HCT116 (cell line): ENCODE measurements around the gene TRPC4. TPM values are rescaled to one million over a fixed set of nuclear protein-coding genes. Genes with fewer than 3 reads are reported as not detected.

Source experiments
- ATAC-seq: fragments of 200-7000 bp; cut with Tn5 transposase; 2 replicates; pipeline ENCODE4 v1.9.1; 2020; ENCODE audit warnings: mild to moderate bottlenecking, moderate library complexity
- BruUV-seq: library from RNA; stranded (reverse); fragments of 400-500 nt; replicated peaks from 2 replicates; lab custom pipeline; 2021; lab: Mats Ljungman, UMichigan
- CTCF ChIA-PET: fragments of 300-600 bp; sonication (Branson Sonifier 250); formaldehyde crosslinking; loops from one replicate; lab custom pipeline; 2021; ENCODE audit warnings: antibody characterized with exemption; lab: Charles Lee
- POLR2A ChIA-PET: fragments of 300-600, 350-600 bp; sonication (Branson Sonifier 250); formaldehyde crosslinking; loops from one replicate; lab custom pipeline; 2021; ENCODE audit warnings: antibody characterized with exemption; lab: Charles Lee
- RAD21 ChIA-PET, 2 experiments: fragments of 300-600 bp; sonication (Branson Sonifier 250); formaldehyde crosslinking; loops; one replicate each; lab custom pipeline; 2023; ENCODE audit warnings: low total read pairs in 2 of 2; ENCODE audit not compliant: uncharacterized antibody in 2 of 2, unreplicated experiment in 2 of 2, low non-redundant PET in 1 of 2; lab: Charles Lee
- DNase-seq: peaks from one replicate; pipeline ENCODE4 v3.0.0-alpha.2; 2010; ENCODE audit warnings: low read depth, low spot score
- H2AFZ ChIP-seq: fragments of 200-600 bp; shearing (Covaris generic), sonication (generic); 2 replicates; pipeline ENCODE4 v1.6.1; 2017; ENCODE audit warnings: low read depth, mixed run types, mixed read lengths, antibody characterized with exemption, low read length; ENCODE audit not compliant: poor library complexity, severe bottlenecking
- H3K27ac ChIP-seq: 2 replicates; pipeline ENCODE4 v1.5.1; 2012; ENCODE audit warnings: low read depth, low read length
- H3K27me3 ChIP-seq: fragments of 200-600 bp; sonication (generic); 2 replicates; pipeline ENCODE4 v1.6.1; 2016; ENCODE audit warnings: mixed run types, low read length, mixed read lengths; ENCODE audit not compliant: insufficient read depth
- H3K36me3 ChIP-seq, 2 experiments: fragments of 200-500 bp in 1 of 2; fragments of 200-600 bp in 1 of 2; sonication (Bioruptor generic) in 1 of 2; sonication (generic) in 1 of 2; 2 replicates each; pipeline versions ENCODE4 v1.5.1 to v1.6.1; 2014 to 2016; ENCODE audit warnings: low read length in 2 of 2, inconsistent platforms in 1 of 2, mixed read lengths in 1 of 2, mixed run types in 1 of 2; ENCODE audit not compliant: insufficient read depth in 2 of 2, control insufficient read depth in 1 of 2
- H3K4me1 ChIP-seq, 2 experiments: fragments of 200-600 bp in 1 of 2; sonication (generic) in 1 of 2; 2 replicates each; pipeline versions ENCODE4 v1.5.1 to v1.6.1; 2012 to 2017; ENCODE audit warnings: low read length in 2 of 2, inconsistent platforms in 1 of 2, mild to moderate bottlenecking in 1 of 2, mixed read lengths in 1 of 2, mixed run types in 1 of 2, moderate library complexity in 1 of 2; ENCODE audit not compliant: insufficient read depth in 2 of 2, control insufficient read depth in 1 of 2
- H3K4me2 ChIP-seq: fragments of 200-600 bp; sonication (generic); 2 replicates; pipeline ENCODE4 v1.6.1; 2017; ENCODE audit warnings: mixed run types, low read length, mixed read lengths
- H3K4me3 ChIP-seq, 2 experiments: fragments of 200-600 bp in 1 of 2; sonication (generic) in 1 of 2; replicated peaks in 1 of 2; 2 replicates each; pipeline ENCODE4 v1.5.1; 2011 to 2016; ENCODE audit warnings: low read length in 2 of 2, control low read depth in 1 of 2, low read depth in 1 of 2, mild to moderate bottlenecking in 1 of 2, mixed read lengths in 1 of 2, mixed run types in 1 of 2
- H3K79me2 ChIP-seq: fragments of 200-600 bp; sonication (generic); 2 replicates; pipeline ENCODE4 v1.6.1; 2017; ENCODE audit warnings: mild to moderate bottlenecking, mixed run types, low read length, moderate library complexity, mixed read lengths; ENCODE audit not compliant: insufficient read depth
- H3K9ac ChIP-seq: fragments of 200-600 bp; sonication (generic); 2 replicates; pipeline ENCODE4 v1.6.1; 2016; ENCODE audit warnings: low read length, mixed read lengths
- H3K9me2 ChIP-seq: fragments of 200-600 bp; sonication (generic), shearing (Covaris generic); 2 replicates; pipeline ENCODE4 v1.6.1; 2017; ENCODE audit warnings: mixed run types, mild to moderate bottlenecking, moderate library complexity; ENCODE audit not compliant: insufficient read depth
- H3K9me3 ChIP-seq, 2 experiments: fragments of 200-500 bp in 1 of 2; fragments of 200-600 bp in 1 of 2; sonication (Bioruptor generic) in 1 of 2; sonication (generic) in 1 of 2; 2 replicates each; pipeline ENCODE4 v1.6.1; 2014 to 2017; ENCODE audit warnings: low read length in 2 of 2, mixed read lengths in 2 of 2, inconsistent platforms in 1 of 2, low read depth in 1 of 2, mild to moderate bottlenecking in 1 of 2, mixed run types in 1 of 2, moderate library complexity in 1 of 2; ENCODE audit not compliant: control insufficient read depth in 1 of 2, insufficient read depth in 1 of 2
- H4K20me1 ChIP-seq: fragments of 200-600 bp; sonication (generic), shearing (Covaris generic); 2 replicates; pipeline ENCODE4 v1.6.1; 2017; ENCODE audit warnings: mixed run types, mild to moderate bottlenecking, moderate library complexity; ENCODE audit not compliant: insufficient read depth
- ATF3 ChIP-seq: IDR thresholded peaks from 2 replicates; pipeline ENCODE4 v1.6.1; 2012
- CBX3 ChIP-seq: IDR thresholded peaks from 2 replicates; pipeline ENCODE4 v1.6.1; 2012; ENCODE audit warnings: low read depth
- EGR1 ChIP-seq: IDR thresholded peaks from 2 replicates; pipeline ENCODE4 v1.6.1; 2012; ENCODE audit warnings: low read depth
- ELF1 ChIP-seq: IDR thresholded peaks from 2 replicates; pipeline ENCODE4 v1.6.1; 2012; ENCODE audit warnings: low read depth, borderline replicate concordance
- EZH2 ChIP-seq: fragments of 200-600 bp; sonication (generic); IDR thresholded peaks from 2 replicates; pipeline ENCODE4 v1.6.1; 2017; ENCODE audit warnings: antibody characterized with exemption, mixed run types
- EZH2phosphoT487 ChIP-seq: fragments of 200-600 bp; IDR thresholded peaks from 2 replicates; pipeline ENCODE4 v1.6.1; 2018; ENCODE audit warnings: antibody characterized with exemption, borderline replicate concordance
- MAX ChIP-seq: IDR thresholded peaks from 2 replicates; pipeline ENCODE4 v1.6.1; 2012
- POLR2A ChIP-seq: IDR thresholded peaks from 2 replicates; pipeline ENCODE4 v1.7.0; 2011; ENCODE audit warnings: borderline replicate concordance; ENCODE audit not compliant: insufficient read depth, insufficient read length; ENCODE audit errors: extremely low read depth
- RAD21 ChIP-seq: IDR thresholded peaks from 2 replicates; pipeline ENCODE4 v1.6.1; 2012; ENCODE audit warnings: low read depth, mild to moderate bottlenecking
- SIN3A ChIP-seq: IDR thresholded peaks from 2 replicates; pipeline ENCODE4 v1.6.1; 2012; ENCODE audit warnings: low read depth
- SRF ChIP-seq: IDR thresholded peaks from 2 replicates; pipeline ENCODE4 v1.6.1; 2012; ENCODE audit warnings: low read depth
- TCF7L2 ChIP-seq: IDR thresholded peaks from 2 replicates; pipeline ENCODE4 v1.7.0; 2011; ENCODE audit warnings: borderline replicate concordance, inconsistent platforms; ENCODE audit not compliant: insufficient read depth, insufficient read length; ENCODE audit errors: extremely low read depth
- YY1 ChIP-seq: IDR thresholded peaks from 2 replicates; pipeline ENCODE4 v1.6.1; 2011; ENCODE audit warnings: low read length, low read depth, moderate library complexity, mild to moderate bottlenecking; ENCODE audit not compliant: insufficient replicate concordance; ENCODE audit errors: extremely low read depth
- ZBTB33 ChIP-seq: IDR thresholded peaks from 2 replicates; pipeline ENCODE4 v1.6.1; 2011; ENCODE audit warnings: mild to moderate bottlenecking, low read length, moderate library complexity; ENCODE audit not compliant: insufficient replicate concordance; ENCODE audit errors: extremely low read depth
- ZFX ChIP-seq: fragments of 450-650 bp; IDR thresholded peaks from 2 replicates; pipeline ENCODE4 v1.6.1; 2017
- ZNF274 ChIP-seq: fragments of 200-500 bp; sonication (Bioruptor generic); IDR thresholded peaks from 2 replicates; pipeline ENCODE4 v1.6.1; 2014; ENCODE audit warnings: mild to moderate bottlenecking, low read depth, low read length, inconsistent platforms
- intact Hi-C: fragments of 100-400 bp; cut with micrococcal nuclease; formaldehyde crosslinking; loops from 2 replicates; pipeline ENCODE4 v1.10.0; 2022
- total RNA-seq: library from RNA; stranded (reverse); gene quantifications from one replicate; pipeline ENCODE4 v1.2.1, GENCODE V29; 2021; ENCODE audit not compliant: unreplicated experiment

TRPC4 gene
- total RNA-seq, 1 experiment from 2014 or later = not detected

- Histone ChIP-seq H2AFZ (no peak overlapping the region), H3K36me3 (no peaks in the 10 kb centered on the region), H3K9me2 (no peaks in the 10 kb centered on the region), H3K9me3 (peaks cover 11 to 16% of the 10 kb centered on the region in 2 experiments; a peak in 2 of 4 replicates), H3K79me2 (no peaks in the 10 kb centered on the region), H3K27me3 (no peaks in the 10 kb centered on the region), H3K4me2 (no peak overlapping the region), H3K4me1 (no peaks in the 10 kb centered on the region), H3K9ac (no peak overlapping the region), H4K20me1 (no peaks in the 10 kb centered on the region), H3K4me3 (no peak overlapping the region), H3K27ac (no peak overlapping the region)
- ChIA-PET POLR2A (no interaction called here), CTCF (no interaction called here), RAD21 (no interaction called here)
- ATAC-seq = no peak
- DNase-seq = no peak
- BruUV-seq = no TSS peak
- TF ChIP-seq ZBTB33 (no peak), TCF7L2 (no peak), EZH2phosphoT487 (no peak), POLR2A (no peak), ELF1 (no peak), SRF (no peak), ZNF274 (no peak), RAD21 (no peak), SIN3A (no peak), ATF3 (no peak), YY1 (no peak), EZH2 (no peak), CBX3 (no peak), EGR1 (no peak), MAX (no peak), ZFX (no peak)
- intact Hi-C loops = no loop called here
These were observed 122.4 kb downstream of the TRPC4 start for GRCh38 chr13:37747071-37747612.
